Progenitor cell of endocrine pancreas (in vitro differentiated cells): ENCODE data around the gene XRCC6. TPM values are rescaled to one million over a fixed set of nuclear protein-coding genes. Genes with fewer than 3 reads are reported as not detected.
"Not testable (repeated sequence)": the region's sequence is repeated elsewhere in the genome, so short reads cannot be mapped to it uniquely, and the experiment has no call there.

Source experiments
- DNase-seq: peaks from one replicate; pipeline ENCODE4 v3.0.0; 2021; ENCODE audit warnings: low spot score; ENCODE audit not compliant: unreplicated experiment
- H3K27ac Mint-ChIP-seq: 2 replicates; pipeline ENCODE4 v1.8.0; 2021; ENCODE audit warnings: mild to moderate bottlenecking, moderate library complexity, mixed read lengths
- H3K27me3 Mint-ChIP-seq: 2 replicates; pipeline ENCODE4 v1.8.0; 2021; ENCODE audit warnings: mixed read lengths
- H3K36me3 Mint-ChIP-seq: 2 replicates; pipeline ENCODE4 v1.8.0; 2022; ENCODE audit warnings: mixed read lengths; ENCODE audit not compliant: insufficient read depth
- H3K4me1 Mint-ChIP-seq: 2 replicates; pipeline ENCODE4 v1.8.0; 2021; ENCODE audit warnings: low read depth, mixed read lengths
- H3K4me3 Mint-ChIP-seq: 2 replicates; pipeline ENCODE4 v1.8.0; 2021; ENCODE audit warnings: low read depth, mild to moderate bottlenecking, moderate library complexity, mixed read lengths
- H3K9me3 Mint-ChIP-seq: 2 replicates; pipeline ENCODE4 v1.8.0; 2021; ENCODE audit warnings: low read depth, mixed read lengths
- CTCF ChIP-seq: fragments of 200-600 bp; sonication (generic); IDR thresholded peaks from one replicate; pipeline ENCODE4 v1.5.0; 2021; ENCODE audit warnings: antibody characterized with exemption, mild to moderate bottlenecking; ENCODE audit not compliant: unreplicated experiment
- long read RNA-seq: library from polyadenylated mRNA; unstranded; transcript quantifications from one replicate; pipeline ENCODE4 v2.0.0, GENCODE V29; 2020
- total RNA-seq: library from RNA; stranded (reverse); gene quantifications from 2 replicates; pipeline ENCODE4 v1.2.1, GENCODE V29; 2021

XRCC6 gene
- total RNA-seq: 262 and 272 TPM in 2 replicates
- long read RNA-seq, transcript XRCC6-206 (12 exons, 2,148 nt): minor isoform, 18 of 4,175 reads
- long read RNA-seq, transcript XRCC6-201 (12 exons, 2,709 nt): minor isoform, 201 of 4,175 reads
- long read RNA-seq, transcript XRCC6-205 (13 exons, 2,200 nt): minor isoform, 15 of 4,175 reads
- long read RNA-seq, transcript XRCC6-202 (13 exons, 2,296 nt): major isoform, 3,627 of 4,175 reads
- long read RNA-seq, partial matches to known transcripts: 97 of 4,175 reads
- long read RNA-seq, other reads (novel, unspliced or antisense): 216 of 4,175 reads

- Mint-ChIP-seq H3K27me3 (no peaks in the 10 kb centered on the region), H3K9me3 (no peaks in the 10 kb centered on the region), H3K27ac (peak within 1 kb of the TSS; percentile 99), H3K36me3 (peaks cover 9% of the 10 kb centered on the region), H3K4me3 (peak within 1 kb of the TSS; percentile 97), H3K4me1 (peaks cover 22% of the 10 kb centered on the region)
- no peak for TF ChIP-seq CTCF
- peak; percentile 100 for DNase-seq
Measured at GRCh38 chr22:41621099-41621910, at the start of gene XRCC6. Gene XRCC6 (plus strand): TSS chr22:41621295. CDS start chr22:41622005, 710 bp downstream.

- Mint-ChIP-seq H3K36me3 (peaks cover 2% of the 10 kb centered on the region), H3K9me3 (no peaks in the 10 kb centered on the region), H3K4me3 (no peak overlapping the region), H3K27ac (no peak overlapping the region), H3K4me1 (no peaks in the 10 kb centered on the region), H3K27me3 (no peaks in the 10 kb centered on the region)
- TF ChIP-seq CTCF: no peak
- DNase-seq: no peak
Measured at GRCh38 chr22:41571786-41572185, 49.3 kb upstream of the XRCC6 start.

GRCh38 chr22:41572305-41572704 lies 48.8 kb upstream of the XRCC6 start:
- not testable (repeated sequence) for H3K4me3 Mint-ChIP-seq, H3K36me3 Mint-ChIP-seq, H3K4me1 Mint-ChIP-seq, DNase-seq, H3K27ac Mint-ChIP-seq, H3K27me3 Mint-ChIP-seq, H3K9me3 Mint-ChIP-seq

DNA sequence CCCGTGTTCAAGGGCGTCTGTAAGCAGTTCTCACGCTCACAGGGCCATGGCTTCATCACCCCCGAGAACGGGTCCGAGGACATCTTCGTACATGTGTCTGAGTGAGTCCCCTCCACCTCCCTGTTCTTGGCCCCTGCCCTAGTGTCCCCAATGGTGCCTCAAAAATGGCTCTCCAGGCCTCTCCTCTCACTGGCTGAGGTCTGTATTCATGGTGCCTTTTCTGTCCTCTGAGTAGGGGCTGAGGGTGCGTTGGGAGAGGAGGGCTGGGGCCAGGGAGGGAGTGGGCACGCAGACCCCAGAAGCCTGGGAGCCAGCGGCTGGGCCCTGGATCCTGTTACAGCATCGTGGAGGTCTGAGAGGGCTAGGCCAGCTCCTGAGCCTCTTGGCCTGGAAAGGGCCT lies 47.4 kb upstream of the XRCC6 start:
- H3K4me3 Mint-ChIP-seq: no peak overlapping the region
- H3K27me3 Mint-ChIP-seq: no peaks in the 10 kb centered on the region
- H3K9me3 Mint-ChIP-seq: no peaks in the 10 kb centered on the region
- TF ChIP-seq CTCF: no peak
- H3K4me1 Mint-ChIP-seq: no peaks in the 10 kb centered on the region
- DNase-seq: no peak
- peaks cover 6% of the 10 kb centered on the region for H3K36me3 Mint-ChIP-seq
- no peak overlapping the region for H3K27ac Mint-ChIP-seq

GRCh38 chr22:41574847-41575381 lies 46.2 kb upstream of the XRCC6 start:
- no peaks in the 10 kb centered on the region for H3K27me3 Mint-ChIP-seq
- H3K4me1 Mint-ChIP-seq: no peaks in the 10 kb centered on the region
- H3K9me3 Mint-ChIP-seq: no peaks in the 10 kb centered on the region
- TF ChIP-seq CTCF: no peak
- H3K4me3 Mint-ChIP-seq: no peak overlapping the region
- no peak overlapping the region for H3K27ac Mint-ChIP-seq
- peaks cover 6% of the 10 kb centered on the region for H3K36me3 Mint-ChIP-seq
- DNase-seq: no peak
